HG02938 (cell line): ENCODE measurements around the gene NTNG1.

ENCODE experiments used
- ATAC-seq: cut with Tn5 transposase; IDR thresholded peaks from one replicate; pipeline ENCODE4 v1.9.1; 2021; ENCODE audit warnings: mild to moderate bottlenecking, moderate library complexity; ENCODE audit not compliant: unreplicated experiment

NTNG1 gene

DNA sequence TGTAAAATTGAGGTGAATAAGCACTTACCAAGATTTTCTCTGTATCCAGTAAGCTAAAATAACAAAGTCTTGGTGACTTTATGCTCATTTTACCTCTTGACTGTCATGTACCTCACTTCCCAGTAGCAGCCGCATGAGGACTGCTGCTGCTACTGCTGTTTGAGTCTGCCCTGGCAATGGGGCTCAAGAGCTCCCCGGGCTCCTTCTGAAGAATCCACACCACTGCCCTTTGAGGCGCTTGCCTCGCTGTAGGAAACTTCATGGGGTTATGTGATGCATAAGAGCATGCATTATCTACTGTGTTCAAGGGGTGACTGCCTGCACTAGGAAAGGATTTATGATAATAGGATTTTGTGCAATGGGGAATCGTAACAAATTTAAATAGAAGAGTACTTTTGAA, 113.5 kb downstream of the NTNG1 start:
- no peak for ATAC-seq

DNA sequence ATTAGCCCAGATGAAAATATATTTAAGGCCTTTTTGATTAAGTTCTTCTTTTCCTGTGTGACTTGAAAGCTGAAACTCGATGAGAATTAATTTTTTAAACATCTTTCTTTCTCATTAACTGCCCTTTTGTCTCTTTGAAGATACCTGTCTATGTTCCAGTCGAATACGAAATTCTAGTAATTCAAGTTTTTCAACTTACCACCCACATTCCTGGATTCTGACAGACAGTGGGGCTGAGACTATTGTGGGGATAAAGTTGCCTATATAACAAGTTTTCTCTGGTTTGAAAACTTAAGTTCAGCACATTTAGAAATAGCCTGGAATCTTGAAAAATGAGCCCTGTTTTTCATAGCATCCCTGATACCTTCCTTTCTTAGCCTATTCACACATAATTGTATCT, 114.6 kb downstream of the NTNG1 start:
- ATAC-seq: no peak

DNA sequence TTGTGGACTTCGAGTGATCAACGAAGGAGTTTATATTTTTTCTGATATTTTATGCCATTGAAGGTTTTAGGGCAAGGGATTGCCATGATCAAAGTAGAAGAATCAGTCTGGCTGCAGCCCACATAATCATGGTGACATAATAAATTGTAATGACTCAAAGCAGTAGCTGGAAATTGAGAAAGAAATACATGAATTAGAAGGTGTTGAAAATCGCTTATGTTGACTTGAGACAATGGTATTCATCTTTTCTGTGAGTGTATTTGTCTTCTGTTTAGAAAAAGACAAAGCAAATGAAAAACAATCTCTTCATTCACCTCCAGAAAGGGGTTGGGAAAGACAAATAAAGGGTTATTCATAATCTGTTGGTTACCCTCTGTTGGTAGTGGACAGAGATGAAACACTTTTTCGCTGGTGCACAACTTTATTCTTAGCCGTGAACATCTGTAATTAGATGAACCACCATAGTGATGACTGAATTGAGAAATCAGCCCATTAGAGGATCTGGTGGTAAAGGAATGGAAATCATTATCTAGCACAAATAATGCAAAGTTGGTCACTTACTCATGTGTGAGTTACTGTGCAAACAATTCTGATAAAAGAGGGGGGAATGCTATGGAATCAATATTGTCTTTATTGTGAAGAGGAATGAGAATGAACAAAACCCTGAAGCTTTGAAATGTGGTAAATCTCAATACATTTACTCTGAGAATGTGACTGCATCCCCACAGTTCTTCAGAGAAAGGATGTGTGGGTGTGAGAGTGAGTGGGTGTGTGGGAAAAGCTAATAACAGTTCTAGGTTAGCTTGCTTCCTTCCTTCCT, 121.8 kb downstream of the NTNG1 start:
- ATAC-seq: no peak

DNA sequence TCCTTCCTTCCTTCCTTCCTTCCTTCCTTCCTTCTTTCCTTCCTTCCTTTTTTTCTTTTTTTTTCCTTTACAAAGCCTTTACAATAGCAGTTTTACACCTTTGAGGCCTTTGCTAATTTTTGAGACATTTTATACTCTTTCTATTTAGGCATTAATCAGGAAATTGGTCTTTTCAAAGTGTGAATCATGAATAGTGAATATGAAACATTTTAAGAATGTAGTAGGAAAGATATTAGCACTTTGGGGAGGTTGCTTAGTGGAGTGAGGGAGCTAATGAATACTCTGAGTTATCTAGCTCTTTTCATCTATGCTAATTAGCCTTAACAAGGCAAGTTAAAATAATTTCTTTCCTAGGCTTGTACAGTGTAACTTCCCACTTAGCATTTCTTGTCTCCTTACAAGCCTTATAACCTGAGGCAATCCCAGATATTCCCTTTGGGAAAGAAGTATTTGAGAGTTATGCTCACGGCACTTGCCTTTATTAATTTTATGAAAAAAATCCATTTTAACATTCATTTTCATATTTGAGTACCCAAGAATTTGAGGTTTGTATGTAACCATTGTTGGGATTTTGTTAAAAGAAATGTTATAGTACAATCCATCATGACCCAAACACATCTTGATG, 122.6 kb downstream of the NTNG1 start:
- no peak for ATAC-seq

DNA sequence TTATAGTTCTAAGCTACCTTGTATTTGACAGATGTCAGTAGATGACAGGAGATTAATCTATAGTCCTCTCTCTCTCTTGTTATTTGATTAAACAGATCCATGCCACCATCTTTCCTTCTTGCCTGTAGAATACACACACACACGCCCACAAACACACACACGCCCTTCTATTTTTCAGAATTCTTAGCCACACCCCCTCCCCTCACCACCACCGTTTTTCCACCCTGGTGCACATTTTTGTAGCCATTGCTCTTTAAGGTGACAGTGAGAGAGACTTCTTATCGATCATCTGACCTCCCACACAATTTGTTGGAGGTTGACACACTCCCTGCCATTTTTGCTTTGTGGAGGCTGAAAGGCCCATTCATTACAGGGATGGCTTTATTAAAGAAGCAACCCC, 123.2 kb downstream of the NTNG1 start:
- ATAC-seq: no peak

DNA sequence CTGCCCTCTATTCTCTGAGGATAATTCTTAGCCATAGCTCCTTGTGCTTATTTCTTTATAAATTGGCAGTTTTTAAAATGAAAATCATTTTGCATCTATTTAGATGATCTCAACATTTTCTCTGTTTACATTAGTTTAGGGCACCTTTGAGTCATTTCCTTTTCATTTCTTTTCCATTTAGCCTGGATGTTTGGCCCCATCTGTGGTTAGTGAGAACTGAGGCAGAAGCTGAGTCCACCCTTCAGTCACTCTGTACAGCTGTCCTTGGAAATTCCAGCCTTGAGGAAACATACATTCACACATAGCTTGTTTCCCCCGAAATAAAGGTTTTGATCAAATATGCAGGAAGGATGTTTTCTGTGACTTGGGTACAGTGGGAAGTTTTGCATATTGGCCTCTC, 123.7 kb downstream of the NTNG1 start:
- ATAC-seq: no peak

DNA sequence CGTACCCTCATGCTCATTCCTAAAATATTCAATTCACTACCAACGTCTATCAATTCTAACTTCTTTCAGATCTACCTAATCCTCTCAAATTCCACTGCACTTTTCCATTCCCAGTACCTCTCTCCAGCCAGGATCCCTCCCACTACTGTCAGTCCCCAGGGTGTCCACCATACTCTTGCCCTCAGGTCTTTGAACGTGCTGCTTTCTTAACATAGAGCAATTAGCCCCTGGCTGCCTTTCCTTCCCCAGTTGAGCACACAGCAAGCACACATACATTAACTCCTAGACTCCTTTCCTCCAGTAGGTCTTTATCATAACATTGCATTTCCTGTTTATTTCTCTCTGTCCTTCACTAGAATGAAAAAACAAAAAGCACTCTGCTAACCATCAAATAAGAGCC, 126.7 kb downstream of the NTNG1 start:
- ATAC-seq: no peak

DNA sequence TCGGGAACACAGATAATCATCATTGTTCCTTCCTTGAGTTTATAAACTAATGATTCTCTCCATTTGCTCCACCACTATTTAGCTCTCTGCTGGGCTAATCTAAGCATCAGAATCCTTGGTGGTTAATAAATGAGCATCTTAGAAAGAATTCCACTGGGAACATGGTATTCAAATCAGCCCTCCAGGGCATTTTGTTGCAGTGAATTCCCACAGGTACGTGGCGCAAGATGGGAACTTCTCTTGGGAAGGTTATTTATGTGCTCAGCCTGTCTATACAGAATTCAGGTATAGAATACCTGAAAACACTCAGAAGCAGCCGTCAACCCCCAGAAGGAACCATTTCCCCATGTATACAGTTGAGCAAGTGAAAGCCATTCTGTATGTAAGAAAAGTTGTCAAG, 131.5 kb downstream of the NTNG1 start:
- ATAC-seq: no peak

DNA sequence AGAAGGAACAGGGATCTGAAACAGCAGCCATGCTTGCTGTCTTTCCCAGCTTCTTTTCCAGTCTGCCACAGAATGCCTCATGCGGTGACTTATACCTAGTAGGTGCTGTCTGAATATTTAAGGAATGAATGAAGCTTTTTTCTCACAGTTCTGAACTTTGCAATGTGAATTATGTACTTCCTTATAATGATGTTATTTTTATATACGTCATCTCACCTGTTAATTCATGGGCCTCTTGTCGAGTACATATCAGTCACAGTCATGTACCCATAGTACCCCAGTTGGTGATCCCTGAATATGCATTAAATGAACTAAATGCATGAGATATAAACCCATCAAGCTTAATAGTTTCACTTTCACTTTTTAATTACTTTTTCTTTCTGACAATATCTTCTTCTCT, 132.7 kb downstream of the NTNG1 start:
- ATAC-seq: no peak

DNA sequence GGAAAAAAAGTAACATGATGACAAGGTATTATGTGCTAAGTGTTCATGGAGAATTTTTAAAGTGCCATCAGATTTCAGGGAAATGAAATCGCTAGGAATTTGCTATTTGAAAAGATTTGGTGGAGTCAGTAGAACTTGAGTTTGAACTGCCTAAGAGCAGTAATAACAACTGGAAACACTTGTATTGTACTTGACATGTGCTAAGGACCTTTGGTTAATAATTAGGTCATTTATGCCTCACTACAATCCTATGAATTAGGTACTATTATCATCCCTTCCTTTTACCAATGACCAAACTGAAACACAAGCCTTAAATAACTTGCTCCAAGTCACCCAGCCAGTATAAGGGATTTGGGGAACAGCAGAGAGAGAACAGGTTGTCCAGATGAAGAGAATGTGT, 133.4 kb downstream of the NTNG1 start:
- no peak for ATAC-seq

DNA sequence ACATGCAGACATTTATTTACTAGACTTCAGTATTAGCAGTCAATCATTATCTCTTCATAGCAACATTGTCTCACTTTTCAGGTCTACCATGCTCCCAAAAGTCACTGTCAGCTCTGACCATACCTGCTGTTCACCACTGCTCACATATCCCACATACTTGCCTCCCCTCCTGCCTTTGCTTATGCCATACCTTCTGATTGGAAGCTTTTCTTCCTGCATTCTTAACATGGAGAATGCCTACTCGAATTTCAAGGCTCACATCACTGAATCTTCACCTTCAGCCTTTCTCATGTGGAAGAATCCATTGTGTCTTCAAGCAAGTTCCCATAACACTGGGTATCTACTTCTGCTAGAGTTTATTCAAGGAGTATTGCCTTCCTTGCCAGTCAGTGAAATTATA, 135.4 kb downstream of the NTNG1 start:
- ATAC-seq: no peak

DNA sequence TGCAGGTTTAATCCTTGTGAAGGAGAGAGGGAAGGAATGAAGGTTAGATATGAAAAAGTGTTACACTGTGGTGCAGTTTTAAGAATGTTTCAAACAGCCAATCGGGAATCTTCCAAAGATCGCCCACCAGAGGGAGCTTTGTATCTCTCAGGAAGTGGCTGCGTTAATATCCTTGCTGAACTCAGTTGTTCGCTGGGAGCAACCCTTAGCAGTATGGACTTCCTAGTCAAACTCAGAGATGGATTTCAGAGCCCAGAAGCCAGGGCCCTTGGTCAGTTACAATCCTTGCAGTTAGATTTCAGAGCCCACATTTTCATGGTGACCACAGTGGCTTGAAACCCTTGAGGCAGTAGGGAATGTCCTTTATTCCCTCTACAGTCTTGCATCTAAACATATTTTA, 136.2 kb downstream of the NTNG1 start:
- ATAC-seq: no peak

DNA sequence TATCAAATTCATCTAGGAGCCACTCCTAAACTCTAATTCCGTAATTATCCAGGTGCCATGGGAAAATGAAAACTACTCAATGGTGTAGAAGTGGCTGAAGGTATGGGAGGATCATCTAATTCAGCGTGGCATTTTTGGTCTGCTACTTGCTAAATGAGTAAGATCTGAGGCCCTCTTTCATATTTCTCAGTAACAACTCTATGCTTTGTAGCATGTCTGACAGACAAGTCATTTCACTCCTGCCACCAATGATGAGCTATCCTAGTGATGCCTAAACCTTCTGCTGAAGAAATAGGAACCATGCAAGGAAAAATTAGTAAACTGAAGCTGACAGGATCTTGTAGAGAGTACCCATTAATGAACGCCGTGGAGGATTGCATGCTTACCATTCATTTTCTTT, 145.3 kb downstream of the NTNG1 start:
- ATAC-seq: no peak

DNA sequence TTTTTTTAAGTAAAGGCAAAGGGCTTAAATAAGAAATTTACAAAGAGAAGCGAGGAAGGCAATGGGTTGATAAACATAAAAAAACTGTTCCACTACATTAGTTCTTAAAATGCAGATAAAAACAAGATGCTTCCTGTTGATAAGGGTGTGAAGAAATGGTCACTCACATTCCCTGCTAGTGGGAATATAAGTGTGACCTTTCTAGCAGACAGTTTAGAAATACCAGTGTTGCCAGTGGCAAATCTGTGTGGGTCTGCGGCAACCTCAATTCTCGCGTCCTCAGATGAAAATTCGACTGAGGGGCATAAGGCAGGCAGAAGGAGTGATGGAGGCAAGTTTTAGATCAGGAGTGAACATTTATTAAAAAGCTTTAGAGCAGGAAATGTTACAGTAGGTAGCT, 151.1 kb downstream of the NTNG1 start:
- no peak for ATAC-seq

DNA sequence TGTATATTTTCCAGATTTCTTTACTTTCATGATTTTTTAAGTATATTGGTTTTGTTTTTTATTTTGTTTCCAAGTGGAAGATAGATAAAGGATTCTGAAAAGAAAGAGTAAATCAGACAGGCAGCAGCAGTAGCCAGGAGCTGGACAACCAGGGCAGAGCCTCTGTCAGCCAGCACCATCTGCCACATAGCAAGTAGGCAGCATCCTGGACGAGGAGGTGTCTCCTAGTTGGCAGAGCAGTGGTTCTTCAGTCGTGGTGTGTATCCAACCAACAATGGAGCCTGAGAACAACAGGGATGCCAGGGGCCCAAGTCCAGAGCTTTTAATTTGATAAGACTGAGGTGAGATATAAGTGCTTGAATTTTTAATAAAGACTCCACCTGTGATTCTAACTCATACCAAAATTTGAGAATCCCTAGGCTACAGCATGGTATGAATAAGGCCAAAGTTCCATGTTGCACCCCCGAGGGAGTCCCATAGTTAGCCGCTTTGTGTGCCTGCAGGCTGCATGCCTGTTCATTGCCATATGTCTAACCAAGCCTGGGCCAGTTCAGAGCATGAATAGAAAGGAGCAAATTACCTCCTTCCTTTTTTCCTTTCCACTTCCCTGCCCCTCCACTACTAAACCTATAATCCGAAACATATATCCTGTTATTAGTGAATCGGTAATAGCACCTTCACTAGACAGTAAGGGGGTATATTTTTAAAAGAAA, 153.2 kb downstream of the NTNG1 start:
- ATAC-seq: no peak

DNA sequence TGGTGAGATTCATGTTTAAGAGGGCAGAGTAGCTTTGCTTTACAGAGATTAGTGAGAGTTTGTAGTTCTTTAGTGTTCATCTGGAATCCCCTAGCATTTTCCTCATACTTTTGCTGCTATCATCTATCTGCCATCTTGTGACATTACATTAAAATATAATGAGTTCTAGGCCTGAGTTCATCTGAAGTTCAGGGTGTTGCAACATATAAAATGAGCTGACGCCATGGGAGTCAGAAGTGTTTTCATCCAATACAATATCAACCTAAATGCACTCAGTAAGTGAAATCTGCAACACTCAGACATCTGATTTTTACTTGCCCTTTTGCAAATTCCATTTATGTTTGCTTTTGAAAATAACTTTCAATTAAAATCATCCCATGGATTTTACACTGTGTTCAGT, 153.8 kb downstream of the NTNG1 start:
- ATAC-seq: no peak

DNA sequence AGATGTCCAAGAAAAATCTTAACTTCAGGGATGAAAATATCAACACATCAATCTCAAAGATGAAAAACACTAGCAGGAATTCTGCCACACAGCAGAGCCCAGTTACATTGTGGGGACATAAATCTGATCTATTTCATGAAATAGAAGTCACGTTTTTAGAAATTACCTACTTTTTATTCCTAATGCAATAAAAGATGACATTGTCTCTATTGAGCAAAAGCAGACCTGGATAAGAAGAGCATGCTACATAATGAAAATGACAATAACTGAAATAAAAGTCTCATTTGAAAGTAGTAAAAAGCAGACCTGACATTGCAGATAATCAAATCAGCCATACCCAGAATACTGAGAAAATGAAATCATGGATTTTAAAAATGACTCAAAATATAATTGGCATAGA, 156.8 kb downstream of the NTNG1 start:
- ATAC-seq: no peak

DNA sequence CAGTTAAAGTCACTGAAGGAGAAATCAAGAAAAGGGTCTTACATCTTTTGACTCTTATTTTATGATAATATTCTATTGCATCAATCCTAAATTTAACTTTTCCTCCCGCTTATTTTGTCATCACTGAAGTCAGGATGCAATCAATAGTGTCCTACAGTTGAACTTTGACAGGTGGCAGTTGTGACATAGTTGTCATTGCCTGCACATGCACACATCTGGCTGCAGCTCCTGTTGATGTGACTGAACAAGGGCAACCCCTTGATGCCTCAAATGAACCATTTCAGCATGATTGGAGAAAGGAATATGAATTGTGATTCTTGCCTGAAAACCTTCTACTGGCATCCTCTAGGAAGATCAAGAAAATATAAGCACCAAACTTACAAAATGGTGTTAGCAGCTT, 157.7 kb downstream of the NTNG1 start:
- no peak for ATAC-seq

DNA sequence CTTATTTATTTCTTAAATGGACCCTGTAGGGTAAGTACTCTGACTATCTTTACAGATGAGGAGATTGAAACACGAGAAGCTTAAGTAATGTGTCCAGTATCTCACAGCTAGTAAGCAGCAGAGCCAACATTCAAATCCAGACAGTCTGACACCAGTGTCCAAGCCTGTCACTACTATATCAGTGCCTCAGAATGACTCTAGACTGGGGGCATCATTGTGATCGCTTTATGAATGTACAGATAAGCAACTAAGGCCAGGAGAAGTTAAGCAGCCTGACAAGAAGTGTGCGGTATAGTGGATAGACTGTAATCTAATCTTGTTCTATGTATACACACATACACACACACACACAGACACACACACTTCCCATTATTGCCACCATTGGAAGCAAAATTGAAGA, 158.7 kb downstream of the NTNG1 start:
- no peak for ATAC-seq

DNA sequence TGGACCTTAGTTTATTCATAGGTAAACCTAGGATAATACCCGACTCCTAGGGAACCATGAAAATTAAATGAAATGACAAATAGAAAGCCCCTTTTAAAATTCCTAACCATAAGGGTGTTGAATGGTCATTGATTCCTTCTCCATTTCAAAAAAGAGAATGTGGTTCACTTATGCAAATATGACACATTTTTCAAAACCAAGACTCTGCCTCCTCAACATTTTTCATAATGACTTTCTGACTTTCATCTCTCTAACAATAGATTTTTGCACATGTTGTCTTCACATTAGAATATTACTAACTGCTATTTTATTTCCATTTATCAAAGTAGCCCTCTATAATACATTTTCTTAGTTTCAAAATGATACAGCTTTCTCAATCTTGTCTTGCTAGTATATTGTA, 169.1 kb downstream of the NTNG1 start:
- ATAC-seq: no peak

DNA sequence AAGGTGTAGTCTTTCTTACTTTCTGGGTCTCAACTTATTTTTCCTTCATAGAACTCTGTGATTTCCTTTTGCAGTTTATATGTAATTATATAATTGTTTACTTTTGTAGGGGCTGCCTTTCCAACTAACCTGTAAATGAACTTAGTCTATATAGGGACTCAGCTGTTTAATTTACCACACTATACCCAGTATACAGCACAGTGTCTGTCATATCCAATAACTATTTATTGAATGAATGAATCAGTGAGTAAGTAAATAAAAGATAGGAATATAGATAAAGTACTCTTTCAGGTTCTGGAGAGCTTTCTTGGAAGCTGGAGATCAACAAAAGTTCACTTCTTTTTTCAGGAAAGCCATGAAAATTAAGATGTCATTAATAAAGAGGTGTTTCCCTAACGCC, 174.8 kb downstream of the NTNG1 start:
- ATAC-seq: no peak

DNA sequence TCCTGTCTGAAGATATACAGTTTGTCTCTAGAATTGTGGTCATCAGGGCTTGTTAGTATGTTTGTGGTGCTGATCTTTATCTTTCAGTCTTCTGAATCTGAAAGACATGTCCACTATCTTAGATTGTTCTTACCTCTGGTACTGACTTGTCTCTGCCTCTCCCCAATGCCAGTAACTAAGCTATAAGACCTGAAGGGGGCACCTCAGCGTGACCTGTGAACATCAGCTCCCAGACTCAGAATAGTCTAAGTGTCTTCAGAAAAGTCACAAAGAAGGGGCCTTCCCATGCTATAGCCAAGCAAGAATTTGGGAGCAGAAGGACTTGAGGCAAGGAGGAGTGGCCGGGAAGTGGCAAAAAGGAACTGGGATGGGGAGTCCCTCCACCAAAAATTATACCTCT, 178.1 kb downstream of the NTNG1 start:
- no peak for ATAC-seq
